Activated CD8-positive, alpha-beta memory T cell treated with anti-CD3 and anti-CD28 coated beads, Interleukin-2, amount 50 U/mL, for 48 hours (primary cell): ENCODE data around the gene NPNT.

Experiments used
- DNase-seq: peaks from one replicate; pipeline ENCODE4 v3.0.0-alpha.2; 2020

The NPNT gene

GRCh38 chr4:105921301-105921700 is 26.0 kb downstream of the NPNT start:
- no peak for DNase-seq

GRCh38 chr4:105923497-105924238 is 28.4 kb downstream of the NPNT start:
- no peak for DNase-seq

DNA sequence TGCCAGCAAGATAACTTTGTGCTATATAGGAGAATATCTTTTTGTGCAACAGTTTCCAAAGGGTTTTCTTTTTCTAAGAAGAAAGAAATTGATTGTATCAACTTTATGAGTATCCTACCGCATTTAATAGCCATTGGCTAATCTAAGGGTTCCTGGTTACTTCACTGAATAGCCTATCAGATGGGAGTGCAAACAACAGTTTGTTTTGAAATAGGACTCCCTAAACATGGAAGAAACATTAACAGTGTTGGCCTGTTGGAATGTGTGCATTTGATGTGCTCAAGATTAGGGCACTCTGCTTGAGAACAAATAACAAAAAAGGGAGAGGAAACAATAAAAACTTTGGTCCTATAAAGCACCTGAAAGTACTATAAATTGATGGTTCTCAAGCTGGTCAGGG is 29.1 kb downstream of the NPNT start:
- DNase-seq, result no peak

GRCh38 chr4:105930698-105931097 is 35.4 kb downstream of the NPNT start:
- DNase-seq, result no peak

- no peak for DNase-seq
These were observed 37.8 kb downstream of the NPNT start for GRCh38 chr4:105933083-105933482.

DNA sequence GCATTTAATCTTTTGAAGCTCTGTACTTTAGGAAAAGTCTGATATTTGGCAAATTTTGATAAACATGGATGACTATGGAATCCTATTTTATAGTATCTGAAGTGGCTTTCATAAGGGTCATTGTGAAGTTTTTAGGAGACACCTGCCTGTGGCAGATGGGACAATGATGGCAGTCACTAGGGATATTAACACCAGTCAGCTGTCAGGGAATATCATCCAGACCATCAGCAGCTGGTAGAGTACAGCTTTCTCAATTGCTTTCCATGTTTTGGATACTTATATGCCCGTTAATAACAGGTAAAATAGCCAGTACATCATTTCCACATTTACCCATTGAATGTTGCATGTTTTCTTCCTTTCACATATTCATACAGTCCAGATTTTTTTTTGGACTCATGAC is 39.1 kb downstream of the NPNT start:
- DNase-seq, result no peak

GRCh38 chr4:105936901-105937300 is 41.6 kb downstream of the NPNT start:
- no peak for DNase-seq

GRCh38 chr4:105937759-105938158 is 42.5 kb downstream of the NPNT start:
- DNase-seq, result no peak

DNA sequence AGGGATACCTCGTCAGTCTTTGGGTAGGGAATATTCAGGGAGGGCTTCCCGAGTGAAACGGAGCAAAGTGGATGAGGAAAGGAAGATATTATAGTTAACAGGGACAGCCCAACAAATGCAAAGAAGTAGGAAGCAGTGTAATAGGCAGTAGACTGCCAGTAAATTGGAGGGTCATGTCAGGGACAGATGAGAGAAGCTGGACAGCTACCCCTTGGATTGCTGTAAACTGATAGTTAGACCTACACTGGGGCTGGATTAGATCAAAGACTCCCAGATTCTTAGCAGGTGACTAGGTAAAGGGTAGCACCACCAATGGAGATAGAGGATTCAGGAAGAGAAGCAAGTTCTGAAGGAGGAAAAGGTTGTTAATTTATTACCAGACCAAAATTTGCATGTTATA is 48.0 kb downstream of the NPNT start:
- no peak for DNase-seq

DNA sequence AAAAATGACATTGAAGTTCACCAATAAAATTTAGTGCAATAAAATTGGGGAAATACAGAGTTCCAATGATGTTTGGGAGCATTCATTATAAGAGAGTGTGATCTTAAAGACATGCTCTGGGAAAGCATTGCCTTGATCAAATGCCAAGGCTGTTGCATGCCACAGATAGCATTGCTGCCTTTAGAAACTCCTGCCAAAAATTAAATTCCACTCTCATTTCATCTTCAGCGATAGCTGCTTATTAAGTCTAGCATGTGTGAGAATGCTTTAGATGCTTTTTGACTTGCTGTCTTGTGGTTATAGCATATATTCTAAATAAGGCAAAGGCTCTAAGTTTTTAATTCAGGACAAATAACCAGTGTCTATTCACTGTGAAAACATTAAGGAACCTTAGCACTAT is 49.3 kb downstream of the NPNT start:
- DNase-seq, result no peak

DNA sequence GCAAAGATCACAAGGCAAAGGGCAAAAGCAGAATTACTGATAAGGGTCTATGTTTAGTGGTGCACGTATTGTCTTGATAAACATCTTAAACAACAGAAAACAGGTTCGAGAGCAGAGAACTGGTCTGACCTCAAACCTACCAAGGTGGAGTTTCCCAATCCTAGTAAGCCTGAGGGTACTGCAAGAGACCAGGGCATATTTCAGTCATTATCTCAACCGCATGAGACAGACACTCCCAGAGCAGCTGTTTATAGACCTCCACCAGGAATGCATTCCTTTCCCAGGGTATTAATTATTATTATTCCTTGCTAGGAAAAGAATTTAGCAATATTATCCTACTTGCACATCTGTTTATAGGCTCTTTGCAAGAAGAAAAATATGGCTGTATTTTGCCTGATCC is 51.5 kb downstream of the NPNT start:
- DNase-seq, result no peak

GRCh38 chr4:105950701-105951100 is 55.4 kb downstream of the NPNT start:
- no peak for DNase-seq

DNA sequence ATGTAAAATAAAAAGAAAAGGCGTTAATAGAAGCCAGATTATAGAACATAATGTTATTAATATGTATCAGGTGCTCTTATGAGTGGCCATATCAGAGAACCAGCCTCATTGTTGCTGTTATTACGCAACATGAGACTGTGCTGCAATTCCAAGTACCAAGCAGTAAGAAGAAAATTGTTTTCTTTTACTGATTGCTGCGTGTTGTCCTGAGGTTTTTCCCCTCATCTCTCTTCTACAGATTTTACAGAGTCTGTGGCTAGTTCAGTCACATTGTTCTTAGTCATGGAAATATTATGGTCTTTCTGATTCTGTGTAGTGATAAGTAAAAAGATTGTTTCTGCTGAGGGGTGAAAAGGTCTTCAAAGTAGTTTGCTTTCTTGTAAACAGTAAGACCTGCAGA is 55.9 kb downstream of the NPNT start:
- no peak for DNase-seq

DNA sequence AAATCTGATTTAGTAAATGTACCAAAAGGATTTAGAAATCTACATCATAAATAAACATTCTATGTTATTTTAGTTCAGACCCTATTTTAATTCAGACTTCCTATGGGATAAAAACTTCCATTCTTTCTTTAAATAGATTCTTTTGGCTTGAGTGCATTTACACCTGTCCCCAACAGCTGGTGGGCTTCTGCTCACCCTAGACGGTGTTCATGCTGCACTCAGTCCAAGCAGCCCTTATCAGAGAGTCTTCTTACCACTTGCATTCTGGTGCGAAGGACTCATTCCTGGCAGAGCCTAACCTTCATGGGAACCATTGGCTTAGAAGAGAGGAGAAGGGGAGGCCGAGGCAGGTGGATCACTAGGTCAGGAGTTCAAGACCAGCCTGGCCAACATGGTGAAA is 57.3 kb downstream of the NPNT start:
- no peak for DNase-seq

DNA sequence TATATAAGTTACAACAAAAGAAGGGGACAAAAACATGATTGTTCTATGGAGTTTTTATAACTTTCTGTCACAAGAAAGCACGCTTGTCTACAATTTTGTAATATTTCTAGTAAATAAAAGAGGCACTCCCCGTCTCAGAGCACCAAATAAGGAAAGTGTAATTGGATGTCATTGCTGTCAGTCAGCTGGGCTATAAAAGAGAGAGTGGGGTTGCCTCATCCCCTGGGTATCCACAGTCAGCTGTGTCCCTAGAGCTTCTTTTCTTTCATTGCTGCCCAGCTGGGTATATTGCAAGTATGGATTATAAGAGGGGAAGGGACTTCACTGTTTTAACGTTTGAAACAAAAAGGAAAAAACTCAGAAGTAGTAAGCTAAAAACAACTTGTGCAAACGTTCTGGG is 61.3 kb downstream of the NPNT start:
- DNase-seq, result no peak

DNA sequence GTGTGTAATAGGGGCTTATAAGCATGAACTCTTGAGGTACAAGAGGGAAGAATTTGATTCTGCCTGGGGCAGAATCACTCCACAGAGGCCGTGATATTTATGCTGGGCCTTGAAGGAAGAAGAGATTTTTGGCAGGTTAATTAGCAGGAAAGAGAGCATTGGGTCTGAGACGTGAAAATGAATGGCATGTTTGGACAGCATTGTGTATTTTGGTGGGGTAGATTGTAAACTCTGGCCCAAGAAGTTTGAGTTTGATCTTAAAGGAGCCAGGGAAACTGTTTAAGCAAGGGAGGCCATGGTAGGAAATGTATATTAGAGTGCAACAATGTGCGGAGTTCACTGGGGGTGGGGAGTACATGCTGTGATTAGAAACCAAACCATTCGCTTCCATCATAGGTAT is 62.4 kb downstream of the NPNT start:
- DNase-seq, result no peak

DNA sequence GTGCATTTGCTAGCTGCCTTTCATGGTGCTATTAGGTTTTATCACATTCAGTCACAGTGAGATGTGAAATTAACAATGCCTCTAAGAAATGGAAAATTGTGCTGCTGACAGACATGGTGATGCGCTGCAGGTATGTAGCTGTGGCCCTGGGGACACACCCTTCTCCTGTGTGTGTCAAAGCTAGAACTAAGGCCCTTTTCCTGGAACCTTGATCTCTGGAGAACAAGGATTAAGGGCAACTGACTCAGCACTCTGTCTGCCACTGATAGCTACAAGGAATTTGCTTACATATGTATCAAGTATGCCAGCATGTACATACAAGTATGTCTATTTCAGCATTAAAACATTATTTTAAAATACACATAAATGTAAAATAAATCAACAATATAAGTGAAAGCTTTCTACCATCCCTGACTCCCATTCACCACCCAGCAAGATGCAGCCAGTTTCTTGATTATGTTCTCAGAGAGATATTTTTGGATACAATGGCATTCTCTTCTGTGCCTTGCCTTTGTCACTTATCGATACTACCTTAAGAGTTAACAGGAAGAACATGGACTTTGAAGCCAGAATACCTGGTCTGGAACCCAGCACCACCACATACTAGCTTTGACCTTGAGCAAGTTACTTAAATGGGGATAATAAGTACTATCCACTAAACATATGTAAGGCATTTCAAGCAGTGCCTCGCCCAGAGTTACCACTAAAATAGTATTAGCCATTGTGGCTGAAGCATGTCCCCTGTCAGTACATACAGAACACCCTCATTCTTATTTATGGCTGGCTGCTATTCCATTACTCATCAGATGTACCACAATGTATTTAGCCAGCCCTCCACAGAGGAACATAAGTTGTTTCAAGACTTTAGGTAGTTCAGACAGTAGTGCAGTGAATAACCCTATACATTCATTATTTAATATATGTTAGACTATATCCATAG is 68.5 kb downstream of the NPNT start:
- DNase-seq, result no peak

DNA sequence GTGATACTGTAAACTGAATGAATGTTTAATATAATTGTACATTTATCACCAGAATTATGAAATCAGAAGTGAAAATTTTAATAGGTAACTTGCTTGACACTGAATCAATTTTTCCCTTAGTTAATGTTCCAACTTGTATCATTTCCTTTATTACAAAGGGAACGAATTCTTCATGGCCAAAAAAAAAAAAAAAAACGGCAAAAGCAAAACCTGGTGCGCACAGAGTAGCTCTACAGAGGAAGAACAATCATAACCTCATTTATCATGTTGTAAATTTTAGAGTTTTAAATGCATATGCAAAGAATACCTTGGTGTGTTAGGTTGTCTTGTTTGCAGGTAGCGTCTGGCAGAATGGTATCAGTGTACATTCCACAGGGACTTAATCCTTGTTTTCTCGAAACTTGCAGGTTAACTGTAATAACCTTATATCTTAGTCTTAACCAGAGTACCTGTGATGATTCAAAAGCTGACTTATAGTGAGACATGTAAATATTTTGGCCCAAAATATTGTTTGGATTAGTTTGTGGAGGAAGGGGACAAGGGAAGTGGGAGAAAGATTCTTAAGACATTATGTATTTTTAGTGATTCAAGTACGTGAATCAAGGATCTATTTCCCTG is 70.0 kb downstream of the NPNT start:
- no peak for DNase-seq

DNA sequence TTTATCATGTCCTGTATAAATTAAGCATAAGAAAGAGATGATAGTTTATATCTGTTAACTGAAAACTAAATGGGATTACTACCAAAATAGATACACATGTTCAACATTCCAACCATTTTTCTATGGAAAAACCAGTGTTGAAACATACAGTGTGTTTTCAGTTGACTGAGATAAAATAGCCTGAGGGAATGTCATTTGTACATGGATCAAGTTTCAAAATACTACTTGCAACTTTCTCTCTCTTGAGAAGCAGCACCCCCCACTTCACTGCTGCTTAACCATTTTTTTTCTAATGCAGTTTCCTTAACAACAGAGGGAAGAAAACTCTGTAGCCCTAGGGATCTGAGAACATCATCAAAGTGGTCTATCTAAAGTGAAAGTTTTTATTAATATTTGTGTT is 70.8 kb downstream of the NPNT start:
- no peak for DNase-seq

DNA sequence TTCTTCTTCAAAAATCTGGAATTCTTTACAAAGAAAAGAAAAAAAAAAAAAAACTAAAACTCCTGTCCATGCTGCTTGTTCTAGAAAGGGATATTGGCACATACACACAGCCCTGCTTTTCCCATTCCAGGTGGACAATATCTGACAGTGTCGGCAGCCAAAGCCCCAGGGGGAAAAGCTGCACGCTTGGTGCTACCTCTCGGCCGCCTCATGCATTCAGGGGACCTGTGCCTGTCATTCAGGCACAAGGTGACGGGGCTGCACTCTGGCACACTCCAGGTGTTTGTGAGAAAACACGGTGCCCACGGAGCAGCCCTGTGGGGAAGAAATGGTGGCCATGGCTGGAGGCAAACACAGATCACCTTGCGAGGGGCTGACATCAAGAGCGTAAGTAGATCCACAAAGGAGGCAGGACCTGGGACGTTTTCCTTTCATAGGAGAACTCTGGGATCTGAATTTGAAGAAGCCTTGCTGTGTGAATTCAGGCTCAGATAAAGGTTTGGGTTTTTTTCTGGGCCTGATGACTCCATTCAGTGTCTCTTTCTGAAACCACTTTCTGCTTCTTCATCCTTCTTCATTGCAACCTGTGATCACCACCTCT is 71.9 kb downstream of the NPNT start:
- DNase-seq, result no peak

DNA sequence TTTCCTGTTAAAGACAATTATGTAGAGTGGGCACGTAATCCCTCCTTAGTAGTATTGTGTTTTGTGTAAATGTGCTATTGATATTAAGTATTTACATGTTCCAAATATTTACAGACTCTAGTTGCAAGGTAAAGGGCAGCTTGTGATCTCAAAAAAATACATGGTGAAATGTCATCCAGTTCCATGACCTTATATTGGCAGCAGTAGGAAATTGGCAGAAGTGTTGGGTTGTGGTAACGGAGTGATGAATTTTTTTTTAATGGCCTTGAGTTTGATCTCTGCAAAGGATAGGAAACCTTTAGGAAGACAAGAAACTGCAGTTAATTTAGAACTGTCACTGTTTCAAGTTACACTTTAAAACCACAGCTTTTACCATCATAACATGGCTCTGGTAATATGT is 74.3 kb downstream of the NPNT start:
- DNase-seq, result no peak

- no peak for DNase-seq
These were observed 75.1 kb downstream of the NPNT start for GRCh38 chr4:105970371-105970770.

DNA sequence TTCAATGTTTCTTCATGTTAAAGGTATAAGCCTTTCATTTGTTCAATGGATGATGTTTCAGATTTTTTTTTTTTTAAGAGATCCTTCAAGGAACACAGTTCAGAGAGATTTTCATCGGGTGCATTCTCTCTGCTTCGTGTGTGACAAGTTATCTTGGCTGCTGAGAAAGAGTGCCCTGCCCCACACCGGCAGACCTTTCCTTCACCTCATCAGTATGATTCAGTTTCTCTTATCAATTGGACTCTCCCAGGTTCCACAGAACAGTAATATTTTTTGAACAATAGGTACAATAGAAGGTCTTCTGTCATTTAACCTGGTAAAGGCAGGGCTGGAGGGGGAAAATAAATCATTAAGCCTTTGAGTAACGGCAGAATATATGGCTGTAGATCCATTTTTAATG is 75.8 kb downstream of the NPNT start:
- no peak for DNase-seq
